NCI-H82 treated with DMSO at 0.1 percent for 48 hours (cell line): Measurements from ENCODE around the gene VTI1A.

Experiments used
- DNase-seq: peaks from one replicate; lab custom pipeline; 2025; ENCODE audit not compliant: unreplicated experiment; lab: John Stamatoyannopoulos, UW

The VTI1A gene

GRCh38 chr10:112631501-112632400 lies 184.7 kb downstream of the VTI1A start:
- DNase-seq: no peak

DNA sequence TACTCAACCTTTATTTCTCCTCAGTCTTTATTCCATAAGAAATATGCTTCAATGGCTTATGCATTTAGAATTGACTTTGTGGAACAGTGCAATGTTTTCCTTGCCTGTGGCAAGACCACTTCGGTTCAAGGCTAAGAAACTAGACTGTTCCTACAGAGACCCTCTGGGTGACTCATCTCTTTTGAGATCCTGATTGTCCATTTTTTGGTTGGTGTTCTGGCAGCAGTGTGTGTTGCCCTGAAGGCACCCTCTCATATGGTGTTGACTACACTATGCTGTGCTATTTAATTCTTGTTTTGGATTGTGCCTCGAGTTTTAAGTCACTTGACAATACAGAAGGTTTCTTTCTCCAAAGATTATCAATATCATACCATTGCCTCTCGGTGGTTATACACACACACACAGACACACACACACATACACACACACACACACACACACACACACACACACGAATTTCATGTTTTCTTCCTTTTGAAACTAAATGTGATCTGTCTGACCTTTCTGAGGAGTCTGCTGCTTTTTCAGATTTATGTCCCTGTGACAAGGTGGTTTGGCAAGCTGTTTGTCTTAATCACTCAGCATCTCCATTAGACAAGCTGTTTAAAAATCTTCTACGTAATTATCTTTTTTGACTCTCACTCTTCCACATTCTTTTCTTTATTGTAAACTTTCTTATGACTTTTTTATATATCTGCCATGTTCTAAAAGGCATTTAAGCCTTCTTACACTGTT lies 187.2 kb downstream of the VTI1A start:
- DNase-seq: no peak

DNA sequence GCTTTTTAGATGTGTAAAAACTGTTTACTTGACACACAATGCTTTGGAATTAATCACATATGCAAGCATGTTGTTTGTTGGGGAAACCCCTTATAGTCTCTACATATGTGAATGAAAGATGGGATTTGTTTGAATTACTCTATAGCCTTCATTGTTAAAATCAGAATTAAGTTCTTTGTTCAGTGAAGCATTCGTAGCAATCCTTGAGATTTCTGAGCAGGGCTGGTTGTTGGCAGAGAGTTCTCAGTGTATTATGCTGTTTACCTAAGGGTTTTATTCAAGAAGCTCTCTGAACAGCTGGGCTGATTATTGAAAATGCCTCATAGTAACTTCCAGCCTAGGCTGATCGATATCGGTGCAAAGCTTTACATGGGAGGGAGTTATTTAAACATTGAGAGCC lies 190.9 kb downstream of the VTI1A start:
- DNase-seq: no peak

DNA sequence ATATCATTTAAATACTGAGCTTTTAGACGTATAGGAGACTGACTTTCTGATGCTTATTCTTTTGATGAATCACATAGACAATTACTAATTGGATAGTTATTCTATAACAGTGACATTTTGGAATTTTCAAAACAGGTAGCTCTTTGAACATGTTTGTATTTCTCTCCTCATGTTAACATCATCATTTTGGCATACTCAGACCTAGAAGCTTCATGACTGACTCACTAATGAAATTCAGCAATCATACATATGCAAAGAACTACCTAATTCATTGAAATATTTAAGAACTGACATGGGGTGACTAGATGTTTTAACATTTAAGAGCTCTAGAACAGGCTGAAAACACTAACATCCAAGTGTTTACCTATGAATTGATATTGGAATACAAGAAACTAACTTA lies 192.3 kb downstream of the VTI1A start:
- no peak for DNase-seq

GRCh38 chr10:112640638-112641037 lies 193.6 kb downstream of the VTI1A start:
- no peak for DNase-seq

DNA sequence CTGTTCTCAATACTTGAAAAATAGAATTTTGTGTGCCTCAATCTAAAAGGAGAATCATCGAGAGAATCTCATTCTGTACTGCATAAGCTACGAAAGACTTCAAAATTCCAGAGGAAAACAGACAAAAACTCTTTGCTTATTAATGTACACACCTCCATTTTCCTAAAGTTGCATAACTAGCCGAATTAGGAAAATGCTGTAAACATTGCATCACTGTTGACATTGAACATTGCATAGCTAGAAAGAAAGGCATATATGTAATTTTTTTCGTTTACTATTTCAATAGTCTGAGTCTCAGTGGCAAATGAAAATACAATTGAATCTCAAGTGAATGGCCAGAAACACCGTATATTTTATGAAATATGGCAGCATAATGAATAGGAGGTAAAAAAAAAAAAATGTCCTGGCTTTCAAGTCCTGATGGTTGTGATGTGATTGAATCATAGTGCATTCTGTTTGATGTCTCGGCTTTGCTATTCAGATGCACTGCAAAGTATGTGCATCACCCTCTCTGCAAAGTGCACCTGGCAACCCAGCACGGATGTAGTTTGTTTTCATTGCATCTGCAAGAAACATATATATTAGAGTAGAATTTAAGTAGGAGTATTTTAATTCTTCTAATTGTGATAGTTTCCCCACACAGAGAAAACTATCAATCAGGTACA lies 196.7 kb downstream of the VTI1A start:
- no peak for DNase-seq

DNA sequence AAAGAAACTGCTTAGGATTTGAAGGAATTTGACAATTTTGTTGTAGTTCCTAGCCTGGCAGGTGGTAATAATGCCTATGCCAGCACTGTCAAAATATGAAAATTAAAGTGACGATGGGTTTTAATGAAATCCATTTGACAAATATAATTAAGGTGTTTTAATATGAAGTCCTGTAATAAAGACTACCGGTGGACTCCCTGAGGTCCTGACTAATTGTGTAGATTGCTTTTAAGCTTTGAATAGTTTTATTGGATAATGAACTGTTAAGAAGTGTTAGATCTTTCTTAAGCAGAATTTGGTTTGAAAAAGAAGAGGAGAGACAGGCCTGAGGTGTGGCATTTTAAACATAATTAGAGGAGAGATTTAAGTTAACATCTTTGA lies 197.2 kb downstream of the VTI1A start:
- no peak for DNase-seq

GRCh38 chr10:112649006-112649821 lies 202.2 kb downstream of the VTI1A start:
- DNase-seq: no peak

GRCh38 chr10:112649822-112650152 lies 202.8 kb downstream of the VTI1A start:
- no peak for DNase-seq

DNA sequence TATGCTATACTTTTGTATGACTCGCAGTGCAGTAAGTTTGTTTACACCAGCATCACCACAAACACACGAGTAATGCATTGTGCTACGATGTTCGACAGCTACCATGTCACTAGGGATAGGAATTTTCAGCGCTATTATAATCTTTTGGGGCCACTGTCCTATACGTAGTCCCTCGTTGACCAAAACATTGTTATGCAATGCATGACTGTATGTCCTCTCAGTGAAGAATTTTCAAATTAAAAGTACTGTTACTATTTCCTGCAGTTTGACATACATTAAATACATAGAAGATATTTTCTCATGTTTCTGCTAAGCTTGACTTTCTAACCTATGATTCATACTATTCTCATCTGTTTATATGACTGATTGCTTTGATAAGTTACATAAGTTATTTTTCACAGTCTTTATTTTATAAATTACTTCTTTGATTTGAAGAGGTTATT lies 203.6 kb downstream of the VTI1A start:
- DNase-seq: no peak

GRCh38 chr10:112653215-112653614 lies 206.2 kb downstream of the VTI1A start:
- peak; percentile 58 for DNase-seq

- no peak for DNase-seq
Observed at GRCh38 chr10:112653851-112654250, 206.8 kb downstream of the VTI1A start.

DNA sequence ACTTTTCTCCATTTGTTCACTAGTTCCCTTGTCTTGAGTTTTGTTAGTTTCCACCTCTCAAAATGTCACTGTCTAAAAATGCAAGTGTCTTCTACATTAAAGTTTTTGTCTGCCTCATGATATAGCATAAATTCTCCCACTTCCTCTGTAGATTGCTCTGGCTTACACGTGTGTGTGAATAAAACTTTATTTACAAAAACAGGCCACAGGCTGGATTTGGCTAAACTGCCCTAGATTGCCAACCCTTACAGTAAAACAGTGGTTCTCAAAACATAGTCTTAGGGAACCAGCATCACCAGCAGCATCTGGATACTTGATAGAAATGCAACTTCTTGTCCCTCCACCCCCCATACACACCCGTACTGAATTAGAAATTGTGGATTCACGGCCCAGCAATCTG lies 207.8 kb downstream of the VTI1A start:
- no peak for DNase-seq

DNA sequence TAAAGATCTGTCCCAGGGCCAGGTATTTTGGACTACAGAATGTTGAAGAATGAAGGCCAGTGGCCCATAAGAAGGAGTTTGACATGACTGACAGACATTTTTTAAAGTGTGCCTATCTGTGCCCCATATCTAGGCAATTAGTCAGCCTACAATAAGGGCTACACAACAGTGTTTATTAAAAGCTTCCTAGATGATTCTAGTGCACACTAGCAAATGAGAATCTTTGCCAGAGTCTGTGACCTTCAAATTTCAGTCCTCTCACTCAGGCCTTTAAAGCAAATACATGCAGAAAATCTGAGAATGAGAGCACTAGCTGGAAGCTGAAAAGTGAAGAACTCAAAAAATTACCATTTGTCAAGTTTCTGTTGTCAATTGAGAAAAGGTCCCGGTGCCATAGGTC lies 208.7 kb downstream of the VTI1A start:
- DNase-seq: no peak

DNA sequence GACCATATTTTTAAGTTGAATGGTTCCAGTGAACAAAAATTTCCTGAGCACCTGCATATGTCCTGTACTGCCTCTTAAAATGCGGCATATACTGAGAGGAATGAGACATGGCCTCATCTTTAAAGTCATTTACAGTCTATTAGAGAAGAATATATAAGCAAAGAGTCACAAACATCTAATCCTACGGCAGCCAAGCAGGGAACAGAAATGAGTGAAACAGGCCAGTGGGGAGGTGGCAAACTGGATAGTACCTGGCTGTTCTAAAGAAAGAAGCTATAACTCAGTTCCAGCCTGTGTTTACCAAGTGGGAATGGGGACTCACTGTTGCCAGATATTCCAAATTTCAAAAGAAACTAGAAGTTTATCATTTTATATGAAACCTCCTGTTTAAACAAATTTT lies 211.4 kb downstream of the VTI1A start:
- DNase-seq: no peak

DNA sequence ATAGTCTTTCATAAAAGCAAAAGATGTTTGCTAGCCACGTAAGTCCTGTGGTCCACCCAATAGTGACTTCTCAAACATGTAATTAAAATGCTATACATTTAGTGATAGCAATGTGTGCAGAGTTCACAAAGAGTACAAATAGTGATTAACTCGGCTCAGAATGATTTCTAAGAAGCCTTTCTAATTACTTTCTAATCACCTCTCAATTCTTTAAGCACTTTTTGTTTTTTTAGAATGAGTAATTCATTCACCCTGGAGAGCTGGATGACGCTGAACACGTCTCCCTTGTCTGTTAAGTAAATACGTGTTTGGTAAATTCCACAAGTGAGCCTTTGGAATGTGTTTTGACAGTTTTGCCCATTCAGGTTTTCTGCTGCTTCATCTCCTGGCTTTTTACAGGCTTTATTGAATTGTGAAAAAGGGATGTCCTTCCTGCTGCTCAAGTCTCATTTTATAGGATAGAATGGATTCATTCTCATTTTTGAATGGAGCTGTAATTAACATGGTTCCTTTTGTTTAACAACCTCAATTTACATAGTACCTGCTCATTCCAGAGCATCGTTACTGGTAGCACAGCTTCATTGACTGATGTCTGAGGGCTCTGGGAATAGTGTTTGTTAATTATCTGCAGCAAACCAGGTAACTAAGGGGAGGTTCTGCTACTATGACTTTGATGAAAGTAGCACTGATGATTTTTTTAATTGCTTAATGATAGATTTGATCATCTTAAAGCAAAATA lies 212.1 kb downstream of the VTI1A start:
- DNase-seq: no peak

DNA sequence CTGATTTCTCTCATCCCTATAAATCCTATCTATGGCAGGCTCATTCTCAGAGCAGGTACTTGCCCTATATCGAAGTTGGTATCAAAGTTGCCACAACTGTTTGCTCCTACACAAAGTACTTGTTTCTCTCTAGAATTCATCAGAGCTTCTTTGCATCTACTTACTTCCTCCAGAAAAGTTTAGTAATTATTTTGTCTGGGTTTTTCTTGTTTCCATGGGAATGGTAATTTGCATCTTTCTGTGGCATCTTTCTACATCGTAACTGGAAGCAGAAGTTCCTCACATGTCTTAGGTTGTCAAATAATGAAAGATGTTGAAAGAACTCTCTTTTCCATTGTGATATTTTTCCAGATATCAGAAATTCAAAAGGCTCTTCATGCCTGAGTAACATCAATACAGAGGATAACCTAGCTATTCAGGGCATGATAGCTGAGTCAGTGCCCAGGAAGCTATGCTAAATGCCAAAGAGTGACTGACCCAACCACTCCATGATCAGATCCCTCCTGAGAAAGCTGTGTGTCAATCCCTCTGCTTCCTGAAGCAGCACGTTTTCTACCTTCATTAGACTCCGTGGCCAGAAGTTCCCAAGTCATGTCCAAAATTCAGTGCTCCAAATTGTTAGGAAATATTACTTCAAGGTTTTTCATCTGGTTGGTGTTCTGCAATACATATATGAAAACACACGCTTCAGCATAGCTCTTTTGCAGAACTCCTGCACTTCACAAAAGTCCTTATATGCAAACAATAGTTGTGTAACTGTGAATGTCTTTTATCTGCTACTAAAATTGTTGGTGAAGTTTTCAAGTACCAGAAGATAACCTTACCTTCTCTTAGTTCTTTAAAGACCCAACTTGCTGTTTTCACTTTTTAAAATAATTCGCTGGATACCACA lies 216.5 kb downstream of the VTI1A start:
- no peak for DNase-seq

- DNase-seq: no peak
Observed at GRCh38 chr10:112666094-112666493, 219.1 kb downstream of the VTI1A start.

GRCh38 chr10:112669989-112670388 lies 223.0 kb downstream of the VTI1A start:
- no peak for DNase-seq
